Lung (tissue), 12 donors: ENCODE measurements around the gene FRYL. TPM values are rescaled to one million over a fixed set of nuclear protein-coding genes. Genes with fewer than 3 reads are reported as not detected.

Experiments used
- ATAC-seq: fragments of 200-7000 bp; cut with Tn5 transposase; one replicate; pipeline ENCODE4 v1.9.1; 2020; ENCODE audit warnings: moderate number of reproducible peaks; ENCODE audit not compliant: insufficient read depth, low FRiP score
- DNase-seq, 3 donors: peaks; one replicate each; pipeline ENCODE4 v3.0.0-alpha.2; 2013 to 2017
- H3K27ac ChIP-seq, 2 donors: one replicate each; pipeline ENCODE4 v1.5.1; 2013; ENCODE audit warnings: mild to moderate bottlenecking in 2 of 2, moderate library complexity in 2 of 2, control low read depth in 1 of 2, inconsistent platforms in 1 of 2, low read depth in 1 of 2, low read length in 1 of 2
- H3K27me3 ChIP-seq, 3 donors: one replicate each; pipeline ENCODE4 v1.5.1; 2013; ENCODE audit warnings: low read length in 2 of 3; ENCODE audit not compliant: control insufficient read depth in 3 of 3, insufficient read depth in 3 of 3
- H3K36me3 ChIP-seq, 4 donors: one replicate each; pipeline ENCODE4 v1.5.1; 2013; ENCODE audit warnings: low read length in 4 of 4, mild to moderate bottlenecking in 1 of 4, moderate library complexity in 1 of 4; ENCODE audit not compliant: control insufficient read depth in 4 of 4, insufficient read depth in 4 of 4
- H3K4me1 ChIP-seq, 5 donors: one replicate each; pipeline ENCODE4 v1.5.1; 2013; ENCODE audit warnings: low read length in 5 of 5, mild to moderate bottlenecking in 2 of 5, moderate library complexity in 1 of 5; ENCODE audit not compliant: control insufficient read depth in 5 of 5, insufficient read depth in 5 of 5
- H3K4me3 ChIP-seq: one replicate; pipeline ENCODE4 v1.5.1; 2013; ENCODE audit warnings: mild to moderate bottlenecking, control low read depth, moderate library complexity
- H3K9ac ChIP-seq, 2 donors: one replicate each; pipeline ENCODE4 v1.5.1; 2013; ENCODE audit warnings: low read length in 2 of 2, control low read depth in 1 of 2; ENCODE audit not compliant: insufficient read depth in 1 of 2
- H3K9me3 ChIP-seq, 4 donors: one replicate each; pipeline ENCODE4 v1.5.1; 2013; ENCODE audit warnings: low read length in 3 of 4, mild to moderate bottlenecking in 1 of 4, moderate library complexity in 1 of 4; ENCODE audit not compliant: control insufficient read depth in 4 of 4, insufficient read depth in 3 of 4
- CTCF ChIP-seq: IDR thresholded peaks from 2 replicates; pipeline ENCODE4 v1.5.1; 2012; ENCODE audit warnings: mild to moderate bottlenecking; ENCODE audit errors: control extremely low read depth, extremely low read depth
- WGBS, 2 donors: extraction: QIAGEN DNeasy Blood & Tissue Kit; methylation state at CpG; one replicate each; pipeline ENCODE4 v1.1.7; 2013; 5-methylcytosine and 5-hydroxymethylcytosine counted together
- polyA plus RNA-seq, 2 donors: library from polyadenylated mRNA; stranded (reverse); fragments of 200-250 nt; gene quantifications; one replicate each; pipeline ENCODE4 v1.2.1, GENCODE V29; 2013
- total RNA-seq, 2 donors: library from RNA; depleted of rRNA in 1 of 2; stranded (reverse); fragments of >200 nt in 1 of 2; gene quantifications; one replicate each; pipeline ENCODE4 v1.2.1, GENCODE V29; 2014 to 2021
- donor health status: control.
- donor health status: control.
- donor health status: Bipolar disorder and iron deficiency.
- donor health status: healthy.
- donor health status: DM: yes; HTN: yes; CAD: no.

Gene FRYL
- total and polyA plus RNA-seq, 4 donors: 12.6 to 188 (median 31.7) TPM

- H3K4me1 ChIP-seq: peaks cover 0 to 16% (median 0%) of the 10 kb centered on the region in 5 donors
- H3K9ac ChIP-seq: no peak overlapping the region
- ATAC-seq: no peak
Measured at GRCh38 chr4:48688953-48689352, 91.1 kb downstream of the FRYL start.

GRCh38 chr4:48687313-48688051, 92.6 kb downstream of the FRYL start:
- no peak overlapping the region for H3K4me3 ChIP-seq
- H3K9me3 ChIP-seq: no peaks in the 10 kb centered on the region
- peaks cover 0 to 14% (median 4%) of the 10 kb centered on the region in 5 donors for H3K4me1 ChIP-seq
- DNase-seq (no peak), ATAC-seq (no peak)
- H3K9ac ChIP-seq: no peak overlapping the region
- peaks cover 0 to 3% (median 0%) of the 10 kb centered on the region in 4 donors for H3K36me3 ChIP-seq
- H3K27ac ChIP-seq: no peak overlapping the region
- no peak for TF ChIP-seq CTCF
- WGBS, 2 donors: 80 to 87% methylated on average over 10 of the region's 10 CpGs
- no peaks in the 10 kb centered on the region for H3K27me3 ChIP-seq

More at GRCh38 chr4:48688953-48689352, 91.1 kb downstream of the FRYL start:
- H3K9me3 ChIP-seq: no peaks in the 10 kb centered on the region
- H3K4me3 ChIP-seq: no peak overlapping the region
- H3K27me3 ChIP-seq: no peaks in the 10 kb centered on the region
- H3K27ac ChIP-seq: no peak overlapping the region
- no peak for DNase-seq
- WGBS, 2 donors: 97 to 100% methylated on average over 1 of the region's 1 CpG
- no peaks in the 10 kb centered on the region for H3K36me3 ChIP-seq
- no peak for TF ChIP-seq CTCF

GRCh38 chr4:48686369-48686768, 93.7 kb downstream of the FRYL start:
- DNase-seq: no peak
- no peak for TF ChIP-seq CTCF
- WGBS, 2 donors: 90 to 93% methylated on average over 3 of the region's 3 CpGs

More at GRCh38 chr4:48686369-48686768, 93.7 kb downstream of the FRYL start:
- Histone ChIP-seq H3K9me3 (no peaks in the 10 kb centered on the region), H3K9ac (no peak overlapping the region), H3K27ac (no peak overlapping the region), H3K27me3 (no peaks in the 10 kb centered on the region), H3K36me3 (peaks cover 0 to 3% (median 0%) of the 10 kb centered on the region in 4 donors), H3K4me3 (no peak overlapping the region), H3K4me1 (peaks cover 0 to 14% (median 4%) of the 10 kb centered on the region in 5 donors)
- no peak for ATAC-seq
